H1 (cell line): ENCODE results near the gene CEP135. TPM values are rescaled to one million over a fixed set of nuclear protein-coding genes. Genes with fewer than 3 reads are reported as not detected.

Experiments
- CBX5 ChIP-seq: fragments of 300-800, 300-1000 bp; sonication (generic); IDR thresholded peaks from 2 replicates; pipeline ENCODE4 v1.7.1; 2016; ENCODE audit warnings: antibody characterized with exemption, low read length, low read depth
- CTCF ChIP-seq, 3 experiments: IDR thresholded peaks; 1 replicate in 2 of 3; 2 replicates in 1 of 3; pipeline versions ENCODE4 v1.5.1 to v1.6.1; 2011; ENCODE audit warnings: low read length in 3 of 3, mild to moderate bottlenecking in 3 of 3, inconsistent platforms in 2 of 3, low read depth in 1 of 3, moderate library complexity in 1 of 3; ENCODE audit not compliant: insufficient read depth in 1 of 3; ENCODE audit errors: control extremely low read depth in 1 of 3
- MAFK ChIP-seq: IDR thresholded peaks from 2 replicates; pipeline ENCODE4 v1.6.1; 2012; ENCODE audit warnings: low read depth, mild to moderate bottlenecking, improper control_type of control experiment, low read length
- NRF1 ChIP-seq: IDR thresholded peaks from 2 replicates; pipeline ENCODE4 v1.6.1; 2011; ENCODE audit warnings: mild to moderate bottlenecking, low read depth, low read length, improper control_type of control experiment
- SIRT6 ChIP-seq: IDR thresholded peaks from one replicate; pipeline ENCODE4 v1.7.1; 2012; ENCODE audit warnings: low read length, inconsistent platforms
- polyA plus RNA-seq, 7 experiments: library from polyadenylated mRNA; depleted of rRNA in 3 of 7; stranded (reverse) in 5 of 7; unstranded in 2 of 7; fragments of >200 nt in 5 of 7; fragments of 200-250 nt in 2 of 7; gene quantifications; 1 replicate in 5 of 7; 2 replicates in 1 of 7; 4 replicates in 1 of 7; pipeline versions ENCODE4 v1.2.1 to v1.2.3, GENCODE V29; 2011 to 2013; ENCODE audit warnings: missing spikeins in 2 of 7, mixed read lengths in 2 of 7
- total RNA-seq: library from RNA; stranded (reverse); fragmentation: NEBNext Ultra II Directional; extraction: Animal tissue kit (Norgen Biotek cat#: 25700); gene quantifications from 2 replicates; pipeline ENCODE4 v1.2.1, GENCODE V29; 2021

Gene CEP135
- total and polyA plus RNA-seq, 2 of the 8 experiments (the other 6 are each of a cell fraction or from before 2014, with no cell fraction given) = 2.7 to 14.5 TPM

GRCh38 chr4:55955710-55956109, 7.0 kb downstream of the CEP135 start (continued):
- no peak for TF ChIP-seq MAFK
- no peak for TF ChIP-seq CTCF (IDR thresholded peaks at IDR 0.05; ENCODE audit: control extremely low read depth in 1 of 3, insufficient read depth in 1 of 3, low read depth in 1 of 3, low read length in 3 of 3)
- TF ChIP-seq NRF1 = no peak
- TF ChIP-seq CBX5 = no peak
- no peak for TF ChIP-seq SIRT6
